ENCODE measurements around the gene KCNH8. TPM values are rescaled to one million over a fixed set of nuclear protein-coding genes. Genes with fewer than 3 reads are reported as not detected.
"Not testable (repeated sequence)": the region's sequence is repeated elsewhere in the genome, so short reads cannot be mapped to it uniquely, and the experiment has no call there.

Gene KCNH8
- total RNA-seq, 1 experiment from 2014 or later, result not detected

DNA sequence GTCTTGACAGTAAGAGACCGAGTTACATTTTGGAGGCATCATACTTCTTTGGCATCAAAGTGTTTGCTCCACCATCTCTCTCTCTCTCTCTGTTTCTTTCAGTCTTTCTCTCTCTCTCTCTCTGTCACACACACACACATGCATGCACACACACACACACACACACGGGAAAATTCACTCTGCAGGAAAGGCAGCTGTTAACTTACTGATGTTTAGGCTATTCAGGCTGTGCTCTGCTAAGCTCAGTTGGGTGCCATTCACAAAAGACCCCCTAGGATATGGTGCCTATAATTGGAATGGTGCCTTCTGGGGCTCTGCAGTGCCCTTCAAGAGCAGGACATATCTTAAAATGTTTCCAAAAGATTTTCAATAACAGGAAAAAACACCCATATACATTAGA, 78.2 kb downstream of the KCNH8 start:
- Histone ChIP-seq H3K36me3 (no peaks in the 10 kb centered on the region), H3K27me3 (no peaks in the 10 kb centered on the region), H3K9me3 (no peaks in the 10 kb centered on the region), H3K4me3 (no peak overlapping the region)
- DNase-seq, result no peak

DNA sequence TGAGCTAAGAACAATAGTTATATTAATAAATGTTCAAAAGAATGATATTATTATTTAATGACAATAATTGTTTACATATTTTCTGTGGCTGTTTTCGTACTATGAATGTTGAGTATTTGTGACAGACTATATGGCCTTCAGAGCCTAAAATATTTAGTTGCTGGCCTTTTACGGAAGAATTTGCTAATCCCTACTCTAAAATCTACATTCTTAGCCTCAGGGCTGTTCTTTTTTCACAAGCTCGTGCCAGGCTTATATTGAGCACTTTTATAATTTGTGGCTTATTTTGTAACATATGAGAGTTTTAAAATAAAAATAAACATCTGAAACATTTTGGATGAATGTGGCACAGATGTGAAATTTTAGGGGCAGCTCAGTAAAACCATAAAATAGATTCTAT, 79.9 kb downstream of the KCNH8 start:
- H3K27me3 ChIP-seq, result no peaks in the 10 kb centered on the region
- no peak overlapping the region for H3K4me3 ChIP-seq
- no peaks in the 10 kb centered on the region for H3K36me3 ChIP-seq
- H3K9me3 ChIP-seq, result no peaks in the 10 kb centered on the region
- DNase-seq, result no peak

DNA sequence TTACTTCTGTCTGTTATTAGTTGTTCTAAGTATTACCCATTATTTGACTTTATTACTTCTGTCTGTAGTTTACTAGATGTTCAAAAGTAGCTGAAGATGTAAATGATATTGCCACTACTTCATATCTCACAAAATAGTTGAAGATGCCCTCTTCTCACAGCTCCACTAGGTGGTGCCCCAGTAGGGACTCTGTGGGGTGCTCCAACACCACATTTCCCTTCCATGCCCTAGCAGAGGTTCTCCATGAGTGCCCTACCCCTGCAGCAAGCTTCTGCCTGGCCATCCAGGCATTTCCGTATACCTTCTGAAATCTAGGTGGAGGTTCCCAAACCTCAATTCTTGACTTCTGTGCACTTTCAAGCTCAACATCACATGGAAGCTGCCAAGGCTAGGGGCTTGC, 80.8 kb downstream of the KCNH8 start:
- Histone ChIP-seq H3K27me3 (no peaks in the 10 kb centered on the region), H3K9me3 (no peaks in the 10 kb centered on the region), H3K4me3 (no peak overlapping the region), H3K36me3 (no peaks in the 10 kb centered on the region)
- no peak for DNase-seq

DNA sequence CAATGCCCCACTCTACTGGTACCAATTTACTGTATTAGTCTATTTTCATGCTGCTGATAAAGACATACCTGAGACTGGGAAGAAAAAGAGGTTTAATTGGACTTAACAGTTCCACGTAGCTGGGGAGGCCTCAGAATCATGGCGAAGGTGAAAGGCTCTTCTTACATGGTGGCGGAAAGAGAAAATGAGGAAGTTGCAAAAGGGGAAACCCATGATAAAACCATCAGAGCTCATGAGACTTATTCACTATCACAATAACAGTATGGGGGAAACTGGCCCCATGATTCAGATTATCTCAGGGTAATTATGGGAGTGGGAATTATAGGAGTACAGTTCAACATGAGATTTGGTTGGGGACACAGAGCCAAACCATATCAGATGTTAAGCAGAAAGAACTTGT, 81.6 kb downstream of the KCNH8 start:
- H3K36me3 ChIP-seq, H3K4me3 ChIP-seq, DNase-seq, H3K9me3 ChIP-seq, H3K27me3 ChIP-seq: not testable (repeated sequence)

DNA sequence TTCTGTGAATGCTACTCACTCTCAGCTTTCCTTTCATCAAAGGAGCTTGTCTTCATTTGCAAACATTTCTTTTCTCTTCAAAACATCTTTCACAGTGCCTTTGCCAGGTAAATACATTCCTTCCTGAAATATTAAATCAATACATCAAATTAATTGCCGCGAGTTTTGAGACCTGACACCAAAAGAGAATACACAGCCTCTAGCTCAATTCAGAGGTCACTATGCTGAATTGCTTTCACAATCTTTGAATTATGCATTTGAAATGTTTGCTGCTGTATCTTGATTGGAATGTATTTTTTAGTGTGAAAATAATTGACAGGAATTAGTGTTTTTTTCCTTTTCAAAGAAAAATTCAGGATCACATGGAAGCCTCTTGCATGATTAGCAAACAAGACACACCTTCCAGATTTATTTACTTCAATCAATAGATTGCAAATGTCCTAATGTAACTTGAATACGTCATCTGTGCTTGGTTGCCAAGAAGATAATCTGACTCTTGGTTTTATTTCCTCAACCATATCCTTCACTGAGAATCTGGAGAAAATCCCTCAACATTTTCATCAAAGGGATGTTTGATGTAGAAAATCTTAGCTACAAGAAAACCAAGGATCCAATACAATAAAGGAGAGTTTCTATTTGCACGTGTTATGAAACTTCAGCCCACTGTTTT, 83.6 kb downstream of the KCNH8 start:
- no peak for DNase-seq
- no peak overlapping the region for H3K4me3 ChIP-seq
- H3K9me3 ChIP-seq, result no peaks in the 10 kb centered on the region
- H3K27me3 ChIP-seq, result no peaks in the 10 kb centered on the region
- H3K36me3 ChIP-seq, result no peaks in the 10 kb centered on the region

DNA sequence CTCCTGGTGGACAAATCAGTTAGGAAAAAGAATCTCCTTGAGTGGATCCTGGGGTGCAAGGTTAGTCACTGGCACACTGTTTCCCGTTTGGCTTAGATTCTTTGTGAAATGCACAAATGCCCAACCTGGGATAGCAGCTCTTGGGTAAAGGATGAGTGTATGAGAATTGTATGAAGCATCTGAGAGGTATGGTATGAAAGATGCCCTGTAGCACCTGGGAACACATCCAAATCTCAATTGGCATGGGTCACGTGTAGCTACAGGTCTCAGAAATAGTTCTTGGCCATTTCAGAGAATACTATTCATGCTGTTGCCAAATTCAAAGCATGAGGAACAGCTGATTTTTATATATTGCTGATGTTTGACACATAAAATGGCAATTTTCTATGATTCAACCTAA, 84.3 kb downstream of the KCNH8 start:
- no peak for DNase-seq
- Histone ChIP-seq H3K27me3 (no peaks in the 10 kb centered on the region), H3K36me3 (no peaks in the 10 kb centered on the region), H3K9me3 (no peaks in the 10 kb centered on the region), H3K4me3 (no peak overlapping the region)

DNA sequence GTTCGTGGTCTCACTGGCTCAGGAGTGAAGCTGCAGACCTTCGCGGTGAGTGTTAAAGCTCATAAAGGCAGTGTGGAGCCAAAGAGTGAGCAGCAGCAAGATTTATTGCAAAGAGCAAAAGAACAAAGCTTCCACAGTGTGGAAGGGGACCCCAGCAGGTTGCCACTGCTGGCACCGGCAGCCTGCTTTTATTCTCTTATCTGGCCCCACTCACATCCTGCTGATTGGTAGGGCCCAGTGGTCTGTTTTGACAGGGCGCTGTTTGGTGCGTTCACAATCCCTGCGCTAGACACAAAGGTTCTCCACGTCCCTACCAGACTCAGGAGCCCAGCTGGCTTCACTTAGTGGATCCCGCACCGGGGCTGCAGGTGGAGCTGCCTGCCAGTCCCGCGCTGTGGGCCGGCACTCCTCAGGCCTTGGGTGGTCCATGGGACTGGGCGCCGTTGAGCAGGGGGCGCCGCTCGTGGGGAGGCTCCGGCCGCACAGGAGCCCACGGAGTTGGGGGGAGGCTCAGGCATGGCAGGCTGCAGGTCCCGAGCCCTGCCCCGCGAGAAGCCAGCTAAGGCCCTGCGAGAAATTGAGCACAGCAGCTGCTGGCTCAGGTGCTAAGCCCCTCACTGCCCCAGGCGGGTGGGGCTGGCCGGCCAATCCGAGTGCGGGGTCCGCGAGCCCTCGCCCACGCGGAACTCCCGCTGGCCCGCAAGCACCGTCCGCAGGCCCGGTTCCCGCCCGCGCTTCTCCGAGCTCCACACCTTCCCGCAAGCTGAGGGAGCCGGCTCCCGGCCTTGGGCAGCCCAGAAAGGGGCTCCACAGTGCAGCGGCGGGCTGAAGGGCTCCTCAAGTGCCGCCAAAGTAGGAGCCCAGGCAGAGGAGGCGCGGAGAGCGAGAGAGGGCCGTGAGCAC, 85.8 kb downstream of the KCNH8 start:
- H3K9me3 ChIP-seq, result not testable (repeated sequence)

DNA sequence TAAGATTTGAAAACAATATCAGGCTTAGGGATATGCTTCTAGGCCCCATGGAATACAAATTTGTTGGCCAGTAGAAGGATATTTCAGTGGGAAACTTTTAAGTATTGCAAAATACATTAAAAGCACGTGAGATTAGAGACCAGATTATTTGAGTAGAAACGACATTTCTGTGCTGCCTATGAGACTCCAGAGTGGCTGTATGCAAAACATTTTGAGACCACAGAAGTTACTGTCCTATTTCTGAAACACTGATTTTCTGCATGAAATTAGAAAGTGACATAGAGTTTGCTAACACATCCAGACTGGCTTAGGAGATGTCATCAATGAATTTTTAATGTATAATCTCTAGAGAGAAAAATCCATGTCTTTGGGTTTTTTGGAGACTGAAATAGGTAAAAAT, 99.8 kb downstream of the KCNH8 start:
- no peak overlapping the region for H3K4me3 ChIP-seq
- no peak for DNase-seq
- H3K27me3 ChIP-seq, result no peaks in the 10 kb centered on the region
- no peaks in the 10 kb centered on the region for H3K36me3 ChIP-seq
- no peaks in the 10 kb centered on the region for H3K9me3 ChIP-seq

More for the DNA sequence above, 85.8 kb downstream of the KCNH8 start:
- H3K36me3 ChIP-seq, H3K27me3 ChIP-seq, H3K4me3 ChIP-seq, DNase-seq: not testable (repeated sequence)

DNA sequence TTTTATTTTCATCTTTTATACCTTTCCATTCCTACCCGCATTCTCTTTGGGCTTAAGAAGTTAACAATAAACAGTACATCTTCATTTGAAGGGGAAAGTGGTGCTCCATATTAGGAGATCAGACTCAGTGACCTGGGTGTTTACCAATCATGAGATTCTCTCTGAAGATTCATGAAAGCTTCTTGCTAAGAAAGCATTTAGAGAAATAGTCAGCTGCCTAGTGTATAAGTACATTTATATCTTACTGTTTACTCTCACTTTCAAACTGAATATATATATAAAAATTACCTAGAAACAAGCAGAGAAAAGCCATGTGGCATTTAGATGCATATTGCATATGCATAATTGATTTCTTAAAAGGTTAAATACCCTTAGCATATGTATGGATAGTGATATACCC, 100.5 kb downstream of the KCNH8 start:
- no peak for DNase-seq
- no peaks in the 10 kb centered on the region for H3K27me3 ChIP-seq

DNA sequence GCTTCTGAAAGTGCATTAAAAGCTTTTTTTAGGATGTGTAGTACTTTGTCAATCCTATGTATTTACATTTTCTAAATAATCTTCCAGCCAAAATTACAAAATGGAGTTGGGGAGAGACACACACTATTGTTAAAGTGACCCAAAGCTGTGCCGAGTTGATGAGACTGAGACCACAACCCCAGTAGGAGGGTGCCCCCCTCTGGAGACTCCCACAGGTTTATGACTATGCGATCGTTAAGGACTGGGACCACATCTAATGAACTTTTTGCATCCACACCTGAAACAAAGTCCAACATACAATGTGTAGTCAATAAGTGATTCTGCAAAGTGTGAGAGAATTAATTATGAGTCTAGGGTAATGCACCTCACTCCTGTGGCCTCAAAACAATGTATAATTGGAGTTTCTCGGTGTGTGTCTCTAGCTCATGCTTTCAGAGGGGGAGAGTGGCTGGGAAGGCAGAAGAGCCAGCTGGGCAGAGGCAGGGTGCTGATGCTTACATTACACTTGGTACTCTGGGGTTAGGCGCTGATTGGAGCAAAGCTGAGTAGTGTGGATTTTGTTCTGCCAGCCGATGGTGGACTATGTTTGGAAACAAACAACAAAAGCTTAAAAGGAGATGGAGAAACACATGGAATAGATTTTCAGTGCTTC, 102.8 kb downstream of the KCNH8 start:
- no peaks in the 10 kb centered on the region for H3K9me3 ChIP-seq
- no peaks in the 10 kb centered on the region for H3K27me3 ChIP-seq
- H3K36me3 ChIP-seq, result no peaks in the 10 kb centered on the region
- no peak overlapping the region for H3K4me3 ChIP-seq
- no peak for DNase-seq

More for the DNA sequence above, 100.5 kb downstream of the KCNH8 start:
- Histone ChIP-seq H3K9me3 (no peaks in the 10 kb centered on the region), H3K36me3 (no peaks in the 10 kb centered on the region), H3K4me3 (no peak overlapping the region)

DNA sequence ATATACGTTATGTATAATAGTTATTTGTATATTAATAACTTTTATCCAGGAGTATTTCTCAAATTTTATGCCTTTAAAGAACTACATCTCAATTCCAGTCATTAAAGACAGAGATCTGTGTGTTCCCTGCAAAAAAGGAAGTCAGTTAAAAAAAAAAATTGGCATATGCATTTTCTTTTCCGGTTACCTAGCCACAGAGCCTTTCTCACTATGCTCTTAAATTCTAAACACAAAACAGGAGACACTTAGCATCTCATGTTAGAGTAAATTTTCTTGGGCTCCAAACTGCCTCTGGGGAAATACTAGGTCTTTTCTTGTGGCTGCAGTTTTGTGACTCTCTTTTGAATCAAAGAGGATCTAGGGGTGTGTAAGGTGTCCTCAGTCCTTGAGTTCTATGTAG, 105.9 kb downstream of the KCNH8 start:
- H3K27me3 ChIP-seq, result no peaks in the 10 kb centered on the region
- H3K9me3 ChIP-seq, result no peaks in the 10 kb centered on the region
- no peaks in the 10 kb centered on the region for H3K36me3 ChIP-seq
- no peak for DNase-seq
- H3K4me3 ChIP-seq, result no peak overlapping the region

DNA sequence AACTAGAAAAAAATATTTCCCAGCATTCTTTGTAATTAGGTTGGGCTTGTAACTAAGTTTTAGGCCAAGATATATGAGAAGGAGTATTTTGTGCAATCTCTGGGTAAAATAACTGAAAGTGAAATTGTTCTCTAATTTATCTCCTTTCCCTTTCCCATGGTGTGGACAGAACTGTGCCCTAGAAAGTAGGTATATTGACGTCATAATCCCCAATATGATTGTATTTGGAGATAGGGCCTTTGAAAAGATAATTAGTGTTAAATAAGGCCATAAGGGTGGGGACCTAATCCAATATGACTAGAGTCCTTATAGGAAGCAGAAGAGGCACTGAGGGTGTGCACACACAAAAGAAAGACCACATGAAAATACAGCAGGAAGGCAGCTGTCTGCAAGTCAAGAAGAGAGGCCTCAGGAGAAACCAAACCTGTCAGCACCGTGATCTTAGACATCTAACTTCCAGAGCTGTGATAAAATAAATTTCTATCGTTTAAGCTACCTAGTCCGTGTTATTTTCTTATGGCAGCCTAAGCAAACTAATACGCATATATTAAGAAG, 106.6 kb downstream of the KCNH8 start:
- H3K27me3 ChIP-seq, result no peaks in the 10 kb centered on the region
- DNase-seq, result no peak
- H3K36me3 ChIP-seq, result no peaks in the 10 kb centered on the region
- H3K9me3 ChIP-seq, result no peaks in the 10 kb centered on the region
- H3K4me3 ChIP-seq, result no peak overlapping the region

DNA sequence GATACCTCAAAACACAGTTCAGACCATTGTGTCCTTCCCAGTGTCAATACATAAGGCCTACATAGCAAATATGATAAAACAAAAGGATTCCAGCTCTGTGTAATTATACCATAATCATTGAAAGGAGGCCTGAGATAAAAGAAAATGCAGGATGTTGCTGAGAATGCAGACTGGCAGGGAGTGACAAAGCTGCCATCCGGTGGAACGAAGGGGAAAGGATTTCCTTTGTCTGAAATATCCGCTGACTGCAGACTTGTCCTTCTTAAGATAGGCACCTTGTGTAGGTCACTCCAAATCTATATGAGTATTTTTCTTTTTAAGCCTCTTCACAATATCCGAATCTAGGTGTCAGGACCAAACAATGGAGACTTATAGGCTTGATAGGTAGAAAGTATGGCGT, 108.0 kb downstream of the KCNH8 start:
- Histone ChIP-seq H3K27me3 (no peaks in the 10 kb centered on the region), H3K4me3 (no peak overlapping the region), H3K9me3 (no peaks in the 10 kb centered on the region), H3K36me3 (no peaks in the 10 kb centered on the region)
- DNase-seq, result no peak

DNA sequence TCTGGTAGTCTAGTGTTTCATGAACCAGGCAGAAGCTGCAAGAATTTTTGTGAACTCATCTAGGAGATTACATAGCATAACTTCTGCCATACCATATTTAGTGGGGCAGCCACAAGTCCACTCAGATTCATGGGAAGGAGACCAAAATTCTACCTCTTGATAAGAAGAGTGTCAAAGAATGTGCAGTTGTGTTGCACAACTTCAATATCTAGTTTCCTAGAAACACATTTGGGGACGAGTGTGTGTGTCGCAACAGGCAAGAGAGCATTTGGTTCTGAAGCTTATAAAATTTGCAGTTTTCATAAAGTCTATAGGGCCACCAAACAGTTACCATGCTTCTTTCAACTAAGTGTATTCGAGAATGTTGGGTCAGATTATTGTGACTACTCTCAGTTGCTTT, 115.3 kb downstream of the KCNH8 start:
- Histone ChIP-seq H3K4me3 (no peak overlapping the region), H3K27me3 (no peaks in the 10 kb centered on the region), H3K9me3 (no peaks in the 10 kb centered on the region), H3K36me3 (no peaks in the 10 kb centered on the region)
- no peak for DNase-seq

DNA sequence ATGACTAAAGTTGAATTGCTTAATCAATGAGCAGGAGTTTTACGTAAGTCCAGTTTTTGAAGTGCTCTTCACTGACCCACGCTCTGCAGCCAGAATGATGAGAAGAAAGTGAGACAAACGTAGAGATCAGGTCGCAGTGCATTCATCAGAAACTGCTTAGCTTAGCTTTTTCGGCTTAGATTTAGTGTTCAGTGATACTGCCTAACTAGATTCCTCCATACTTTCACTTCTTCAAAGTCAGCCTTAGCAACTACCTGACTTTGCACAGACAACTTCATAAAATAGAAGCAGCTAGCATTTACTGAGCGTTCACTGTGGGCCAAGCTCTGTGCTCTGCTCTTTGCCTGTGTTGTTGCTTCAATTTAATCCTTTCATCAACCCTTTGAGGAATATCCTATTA, 116.1 kb downstream of the KCNH8 start:
- no peak for DNase-seq

DNA sequence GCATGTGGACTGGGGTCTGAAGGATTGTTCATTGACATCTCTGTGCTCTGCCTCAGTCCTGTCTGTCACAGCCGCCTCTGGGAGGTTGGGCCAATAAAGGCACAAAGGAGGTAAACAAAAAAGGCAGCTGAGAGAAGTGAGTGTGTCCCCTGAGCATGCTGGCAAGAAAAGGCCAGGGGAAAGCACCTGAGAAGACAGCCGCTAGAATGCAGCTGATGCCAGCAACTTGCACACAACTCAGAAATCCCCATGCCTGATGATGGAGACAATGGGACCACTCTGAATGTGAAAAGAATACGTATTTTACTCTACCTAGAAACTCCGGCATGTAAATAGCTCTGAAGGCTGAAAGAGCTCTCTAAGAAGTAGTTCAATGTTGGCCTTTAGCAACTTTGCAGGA, 118.7 kb downstream of the KCNH8 start:
- Histone ChIP-seq H3K27me3 (no peaks in the 10 kb centered on the region), H3K36me3 (no peaks in the 10 kb centered on the region), H3K9me3 (no peaks in the 10 kb centered on the region), H3K4me3 (no peak overlapping the region)
- DNase-seq, result no peak

More for the DNA sequence above, 116.1 kb downstream of the KCNH8 start:
- Histone ChIP-seq H3K9me3 (no peaks in the 10 kb centered on the region), H3K36me3 (no peaks in the 10 kb centered on the region), H3K27me3 (no peaks in the 10 kb centered on the region), H3K4me3 (no peak overlapping the region)

DNA sequence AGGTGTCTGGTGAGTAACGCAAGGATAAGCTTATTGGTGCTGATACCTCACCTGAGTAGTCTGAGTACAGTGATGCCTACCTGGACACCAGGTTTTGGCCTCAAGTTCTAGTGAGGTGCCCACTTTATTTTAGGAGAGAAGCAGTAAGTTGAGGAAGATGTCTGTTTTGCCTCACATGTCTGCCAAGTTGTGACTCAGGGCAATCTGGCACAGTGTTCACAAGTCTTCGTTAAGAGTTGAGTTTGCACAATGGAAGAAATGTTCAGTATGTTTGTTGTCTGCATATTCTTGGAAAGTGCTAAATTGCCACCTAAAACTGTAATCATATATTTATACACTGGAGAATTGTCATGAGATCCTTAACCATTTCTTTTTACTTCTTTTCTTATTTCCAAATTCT, 122.2 kb downstream of the KCNH8 start:
- no peak for DNase-seq
- Histone ChIP-seq H3K36me3 (no peaks in the 10 kb centered on the region), H3K4me3 (no peak overlapping the region), H3K9me3 (no peaks in the 10 kb centered on the region), H3K27me3 (no peaks in the 10 kb centered on the region)

All from MG63 (cell line).